Measurements from ENCODE around the gene MSRB3.

MSRB3 gene

DNA sequence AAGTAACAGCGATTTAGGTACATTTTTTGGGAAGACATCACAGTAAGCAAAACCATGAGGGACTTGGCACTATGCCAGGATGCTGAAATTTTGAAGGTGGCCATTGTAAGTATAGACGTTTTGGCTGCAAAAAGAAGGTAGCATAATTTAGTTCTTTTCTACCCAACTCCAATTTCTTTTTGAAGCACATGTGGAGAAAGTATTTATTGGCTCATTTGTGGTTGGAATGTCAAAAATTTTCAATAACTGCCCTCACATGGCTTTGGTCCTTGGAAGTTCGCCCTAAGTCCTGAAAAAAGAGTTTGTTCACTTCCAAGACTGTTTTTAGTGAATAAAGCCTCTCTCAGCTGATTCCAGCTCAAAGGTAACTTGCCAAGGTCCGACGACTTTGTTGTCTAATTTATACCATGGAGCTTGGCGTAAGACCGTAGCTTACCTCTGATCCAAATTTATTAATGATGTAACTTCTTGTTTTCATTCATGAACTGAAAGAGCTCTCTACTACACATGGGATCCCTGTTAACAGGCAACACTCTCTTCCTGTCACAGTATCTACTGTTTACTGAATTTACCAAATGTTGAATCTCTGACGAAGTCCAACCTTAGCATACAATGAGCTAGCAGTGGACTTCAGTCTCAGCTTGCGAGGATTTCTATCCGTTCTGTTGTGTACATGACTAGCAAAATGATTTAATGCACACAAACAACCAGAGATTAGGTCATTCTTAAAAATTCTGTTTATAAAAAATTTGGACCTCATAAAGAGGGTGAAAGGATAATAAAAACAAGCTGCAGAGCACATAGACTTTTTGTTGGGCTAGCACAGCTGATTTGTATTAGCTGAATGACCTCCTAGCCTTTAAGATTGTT lies 49.0 kb downstream of the MSRB3 start:
- no peaks in the 10 kb centered on the region for H3K27me3 ChIP-seq
- H3K36me3 ChIP-seq: no peaks in the 10 kb centered on the region
- peaks cover 8 to 15% of the 10 kb centered on the region in 2 experiments for H3K4me1 ChIP-seq (ENCODE audit: control insufficient read depth in 1 of 2, insufficient read depth in 1 of 2, low read depth in 1 of 2, low read length in 1 of 2)
- H3K9me3 ChIP-seq: no peaks in the 10 kb centered on the region
- H3K4me3 ChIP-seq (ENCODE audit: low read depth in 1 of 2, low read length in 1 of 2): no peak overlapping the region
- H3K27ac ChIP-seq: no peak overlapping the region
- TF ChIP-seq, protein P1, sequence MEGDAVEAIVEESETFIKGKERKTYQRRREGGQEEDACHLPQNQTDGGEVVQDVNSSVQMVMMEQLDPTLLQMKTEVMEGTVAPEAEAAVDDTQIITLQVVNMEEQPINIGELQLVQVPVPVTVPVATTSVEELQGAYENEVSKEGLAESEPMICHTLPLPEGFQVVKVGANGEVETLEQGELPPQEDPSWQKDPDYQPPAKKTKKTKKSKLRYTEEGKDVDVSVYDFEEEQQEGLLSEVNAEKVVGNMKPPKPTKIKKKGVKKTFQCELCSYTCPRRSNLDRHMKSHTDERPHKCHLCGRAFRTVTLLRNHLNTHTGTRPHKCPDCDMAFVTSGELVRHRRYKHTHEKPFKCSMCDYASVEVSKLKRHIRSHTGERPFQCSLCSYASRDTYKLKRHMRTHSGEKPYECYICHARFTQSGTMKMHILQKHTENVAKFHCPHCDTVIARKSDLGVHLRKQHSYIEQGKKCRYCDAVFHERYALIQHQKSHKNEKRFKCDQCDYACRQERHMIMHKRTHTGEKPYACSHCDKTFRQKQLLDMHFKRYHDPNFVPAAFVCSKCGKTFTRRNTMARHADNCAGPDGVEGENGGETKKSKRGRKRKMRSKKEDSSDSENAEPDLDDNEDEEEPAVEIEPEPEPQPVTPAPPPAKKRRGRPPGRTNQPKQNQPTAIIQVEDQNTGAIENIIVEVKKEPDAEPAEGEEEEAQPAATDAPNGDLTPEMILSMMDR (IDR thresholded peaks at IDR 0.05): no peak

- peaks cover 8 to 25% of the 10 kb centered on the region in 2 experiments for H3K4me1 ChIP-seq (ENCODE audit: control insufficient read depth in 1 of 2, insufficient read depth in 1 of 2, low read depth in 1 of 2, low read length in 1 of 2)
- no peak overlapping the region for H3K27ac ChIP-seq
- no peaks in the 10 kb centered on the region for H3K27me3 ChIP-seq
- TF ChIP-seq, protein P1 (IDR thresholded peaks at IDR 0.05): no peak
- no peaks in the 10 kb centered on the region for H3K9me3 ChIP-seq
- no peak overlapping the region for H3K4me3 ChIP-seq (ENCODE audit: low read depth in 1 of 2, low read length in 1 of 2)
- no peaks in the 10 kb centered on the region for H3K36me3 ChIP-seq
Measured at GRCh38 chr12:65329721-65330120, 51.2 kb downstream of the MSRB3 start.

- Histone ChIP-seq H3K27ac (no peak overlapping the region), H3K36me3 (no peaks in the 10 kb centered on the region), H3K4me1 (ENCODE audit: control insufficient read depth in 1 of 2, insufficient read depth in 1 of 2, low read depth in 1 of 2, low read length in 1 of 2) (peaks cover 11 to 30% of the 10 kb centered on the region in 2 experiments), H3K27me3 (no peaks in the 10 kb centered on the region), H3K9me3 (no peaks in the 10 kb centered on the region), H3K4me3 (ENCODE audit: low read depth in 1 of 2, low read length in 1 of 2) (no peak overlapping the region)
- TF ChIP-seq, protein P1 (IDR thresholded peaks at IDR 0.05): no peak
Measured at GRCh38 chr12:65330331-65330730, 51.8 kb downstream of the MSRB3 start.

- Histone ChIP-seq H3K4me3 (ENCODE audit: low read depth in 1 of 2, low read length in 1 of 2) (no peak overlapping the region), H3K27me3 (no peaks in the 10 kb centered on the region), H3K9me3 (no peaks in the 10 kb centered on the region), H3K27ac (no peak overlapping the region), H3K4me1 (ENCODE audit: control insufficient read depth in 1 of 2, insufficient read depth in 1 of 2, low read depth in 1 of 2, low read length in 1 of 2) (peaks cover 13 to 32% of the 10 kb centered on the region in 2 experiments), H3K36me3 (no peaks in the 10 kb centered on the region)
- TF ChIP-seq, protein P1 (IDR thresholded peaks at IDR 0.05): no peak
Measured at GRCh38 chr12:65331456-65331855, 53.0 kb downstream of the MSRB3 start.

GRCh38 chr12:65333649-65334048 lies 55.2 kb downstream of the MSRB3 start:
- Histone ChIP-seq H3K27me3 (no peaks in the 10 kb centered on the region), H3K27ac (no peak overlapping the region), H3K4me3 (ENCODE audit: low read depth in 1 of 2, low read length in 1 of 2) (no peak overlapping the region), H3K36me3 (peaks cover 5% of the 10 kb centered on the region), H3K4me1 (ENCODE audit: control insufficient read depth in 1 of 2, insufficient read depth in 1 of 2, low read depth in 1 of 2, low read length in 1 of 2) (peaks cover 13 to 32% of the 10 kb centered on the region in 2 experiments), H3K9me3 (no peaks in the 10 kb centered on the region)
- TF ChIP-seq, protein P1 (IDR thresholded peaks at IDR 0.05): no peak
